Ascending aorta (tissue), 2 donors: ENCODE results near the gene MAN1C1. TPM values are rescaled to one million over a fixed set of nuclear protein-coding genes. Genes with fewer than 3 reads are reported as not detected.

Experiments used
- DNase-seq, 2 donors: peaks; one replicate each; pipeline ENCODE4 v3.0.0-alpha.2; 2019; ENCODE audit warnings: low spot score in 2 of 2
- H3K27ac ChIP-seq, 2 donors: fragments of 200-600 bp; sonication (generic); one replicate each; pipeline ENCODE4 v1.5.1; 2016 to 2017; ENCODE audit warnings: mild to moderate bottlenecking in 1 of 2
- H3K27me3 ChIP-seq: fragments of 200-600 bp; sonication (generic); one replicate; pipeline ENCODE4 v1.5.1; 2017
- H3K36me3 ChIP-seq, 2 donors: fragments of 200-600 bp; sonication (generic); one replicate each; pipeline ENCODE4 v1.5.1; 2016
- H3K4me1 ChIP-seq, 2 donors: fragments of 200-600 bp; sonication (generic); one replicate each; pipeline ENCODE4 v1.5.1; 2016 to 2017; ENCODE audit warnings: mild to moderate bottlenecking in 1 of 2
- H3K4me3 ChIP-seq, 2 donors: fragments of 200-600 bp; sonication (generic); one replicate each; pipeline ENCODE4 v1.5.1; 2016 to 2017; ENCODE audit warnings: mild to moderate bottlenecking in 1 of 2
- H3K9me3 ChIP-seq, 2 donors: fragments of 200-600 bp; sonication (generic); one replicate each; pipeline ENCODE4 v1.5.1; 2016
- CTCF ChIP-seq, 3 experiments: fragments of 200-600 bp in 2 of 3; fragments of 450-650 bp in 1 of 3; sonication (generic) in 2 of 3; IDR thresholded peaks; one replicate each; pipeline ENCODE4 v1.5.1; 2016 to 2019; ENCODE audit warnings: antibody characterized with exemption in 3 of 3, mild to moderate bottlenecking in 1 of 3, moderate library complexity in 1 of 3
- intact Hi-C: fragments of 100-400 bp; cut with DNase I; formaldehyde crosslinking; loops from one replicate; pipeline ENCODE4 v1.15.1; 2023
- total RNA-seq: library from RNA; depleted of rRNA; stranded (reverse); fragments of >200 nt; gene quantifications from one replicate; pipeline ENCODE4 v1.1.0, GENCODE V29; 2016

MAN1C1 gene
- total RNA-seq, 1 donor from 2014 or later: 14.3 TPM

- H3K27ac ChIP-seq: peak overlapping the region; percentile 87 to 95
- H3K4me3 ChIP-seq: no peak overlapping the region
These were observed 46.8 kb upstream of the MAN1C1 start for GRCh38 chr1:25569597-25570396.

GRCh38 chr1:25570798-25571521, 45.6 kb upstream of the MAN1C1 start:
- Histone ChIP-seq H3K4me1 (peaks cover 12 to 41% of the 10 kb centered on the region in 2 donors), H3K9me3 (no peaks in the 10 kb centered on the region), H3K4me3 (no peak overlapping the region), H3K27ac (no peak overlapping the region), H3K36me3 (no peaks in the 10 kb centered on the region), H3K27me3 (no peaks in the 10 kb centered on the region)
- no peak for TF ChIP-seq CTCF (IDR thresholded peaks at IDR 0.05)
- DNase-seq: no peak
- intact Hi-C loops: no loop called here

More at GRCh38 chr1:25569597-25570396, 46.8 kb upstream of the MAN1C1 start:
- H3K36me3 ChIP-seq: peaks cover 2 to 7% of the 10 kb centered on the region in 2 donors
- H3K4me1 ChIP-seq: peaks cover 18 to 49% of the 10 kb centered on the region in 2 donors
- intact Hi-C loops: no loop called here
- H3K27me3 ChIP-seq: no peaks in the 10 kb centered on the region
- H3K9me3 ChIP-seq: no peaks in the 10 kb centered on the region
- no peak for DNase-seq
- no peak for TF ChIP-seq CTCF (IDR thresholded peaks at IDR 0.05)

- DNase-seq: no peak
- no peaks in the 10 kb centered on the region for H3K27me3 ChIP-seq
- no peaks in the 10 kb centered on the region for H3K36me3 ChIP-seq
- intact Hi-C loops: no loop called here
- H3K9me3 ChIP-seq: no peaks in the 10 kb centered on the region
- peaks cover 7 to 36% of the 10 kb centered on the region in 2 donors for H3K4me1 ChIP-seq
- no peak for TF ChIP-seq CTCF (IDR thresholded peaks at IDR 0.05)
- H3K4me3 ChIP-seq: no peak overlapping the region
- no peak overlapping the region for H3K27ac ChIP-seq
These were observed 45.0 kb upstream of the MAN1C1 start for GRCh38 chr1:25571522-25571970.

- no peak for DNase-seq
- Histone ChIP-seq H3K27me3 (no peaks in the 10 kb centered on the region), H3K36me3 (no peaks in the 10 kb centered on the region), H3K9me3 (no peaks in the 10 kb centered on the region), H3K4me1 (peaks cover 7 to 32% of the 10 kb centered on the region in 2 donors), H3K27ac (no peak overlapping the region), H3K4me3 (no peak overlapping the region)
- intact Hi-C loops: loop anchor here (1.0 kb wide), 1 partner anchor 18 kb away; no protein-coding TSS in a partner anchor
- no peak for TF ChIP-seq CTCF (IDR thresholded peaks at IDR 0.05)
These were observed 44.5 kb upstream of the MAN1C1 start for GRCh38 chr1:25572107-25572506.

GRCh38 chr1:25572708-25573590, 43.6 kb upstream of the MAN1C1 start:
- no peaks in the 10 kb centered on the region for H3K36me3 ChIP-seq
- no peak overlapping the region for H3K4me3 ChIP-seq
- no peak for DNase-seq
- H3K9me3 ChIP-seq: no peaks in the 10 kb centered on the region
- intact Hi-C loops: loop anchor here (1.0 kb wide), 1 partner anchor 17 kb away; no protein-coding TSS in a partner anchor
- no peaks in the 10 kb centered on the region for H3K27me3 ChIP-seq
- peaks cover 0 to 24% of the 10 kb centered on the region in 2 donors for H3K4me1 ChIP-seq
- H3K27ac ChIP-seq: no peak overlapping the region
- TF ChIP-seq CTCF (IDR thresholded peaks at IDR 0.05): peak; percentile 42 to 78 (median 66)
